Natural killer cell treated with Interleukin-12 subunit alpha and Interleukin-12 subunit beta and Interleukin-15 and Interleukin-18, amount 100 ng/mL, for 72 hours (primary cell): ENCODE results near the gene ARL8B. TPM values are rescaled to one million over a fixed set of nuclear protein-coding genes. Genes with fewer than 3 reads are reported as not detected.
"Not testable (repeated sequence)": the region's sequence is repeated elsewhere in the genome, so short reads cannot be mapped to it uniquely, and the experiment has no call there.

Experiments used
- ATAC-seq, 2 donors: fragments of 150-1000 bp; cut with Tn5 transposase in 1 of 2; sonication (Bioruptor Pico), chemical (Tn5 transposase) in 1 of 2; 2 replicates each; pipeline ENCODE4 v1.10.0; 2021
- DNase-seq: peaks from one replicate; pipeline ENCODE4 v3.0.0; 2022; ENCODE audit warnings: low spot score
- H3K27ac Mint-ChIP-seq, 2 donors: 1 replicate in 1 of 2; 2 replicates in 1 of 2; pipeline ENCODE4 v1.8.0; 2022; ENCODE audit warnings: mixed read lengths in 2 of 2, mild to moderate bottlenecking in 1 of 2, moderate library complexity in 1 of 2
- H3K27me3 Mint-ChIP-seq, 2 donors: 1 replicate in 1 of 2; 2 replicates in 1 of 2; pipeline ENCODE4 v1.8.0; 2022; ENCODE audit warnings: mixed read lengths in 2 of 2
- H3K36me3 Mint-ChIP-seq: one replicate; pipeline ENCODE4 v1.8.0; 2022; ENCODE audit warnings: mixed read lengths
- H3K4me1 Mint-ChIP-seq, 2 donors: 1 replicate in 1 of 2; 2 replicates in 1 of 2; pipeline ENCODE4 v1.8.0; 2022; ENCODE audit warnings: low read depth in 2 of 2, mixed read lengths in 2 of 2, mild to moderate bottlenecking in 1 of 2
- H3K4me3 Mint-ChIP-seq: one replicate; pipeline ENCODE4 v1.8.0; 2022; ENCODE audit warnings: mixed read lengths
- H3K9me3 Mint-ChIP-seq: 2 replicates; pipeline ENCODE4 v1.8.0; 2022; ENCODE audit warnings: mixed read lengths
- total RNA-seq, 2 donors: library from RNA; stranded (reverse); gene quantifications; one replicate each; pipeline ENCODE4 v1.2.3, GENCODE V29; 2022

The ARL8B gene
- total RNA-seq, 2 donors from 2014 or later: 77.4 to 80.4 TPM

DNA sequence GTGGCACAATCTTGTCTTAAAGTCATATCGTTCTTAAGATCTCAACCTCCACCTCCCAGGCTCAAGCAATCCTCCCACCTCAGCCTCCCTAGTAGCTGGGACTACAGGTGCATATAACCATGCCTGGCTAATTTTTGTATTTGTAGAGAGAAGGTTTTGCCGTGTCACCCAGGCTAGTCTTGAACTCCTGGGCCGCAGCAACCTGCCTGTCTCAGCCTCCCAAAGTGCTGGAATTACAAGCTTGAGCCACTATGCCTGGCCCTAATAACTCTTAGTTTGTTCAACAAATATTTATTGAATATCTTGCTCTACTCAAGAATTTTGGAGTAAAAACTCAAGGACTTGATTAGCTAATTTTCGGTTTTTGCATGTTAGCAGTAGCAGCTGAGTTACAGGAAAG is 46.0 kb downstream of the ARL8B start:
- no peaks in the 10 kb centered on the region for H3K9me3 Mint-ChIP-seq
- ATAC-seq: no peak
- no peak for DNase-seq
- H3K4me1 Mint-ChIP-seq: peaks cover 28 to 32% of the 10 kb centered on the region in 2 donors
- H3K36me3 Mint-ChIP-seq: peaks cover 5% of the 10 kb centered on the region
- no peak overlapping the region for H3K4me3 Mint-ChIP-seq
- H3K27ac Mint-ChIP-seq: no peak overlapping the region
- H3K27me3 Mint-ChIP-seq: no peaks in the 10 kb centered on the region

- peak overlapping the region; percentile 14 to 18 for H3K27ac Mint-ChIP-seq
- ATAC-seq (no peak), DNase-seq (no peak)
- no peaks in the 10 kb centered on the region for H3K27me3 Mint-ChIP-seq
- peaks cover 21 to 29% of the 10 kb centered on the region in 2 donors for H3K4me1 Mint-ChIP-seq
- no peak overlapping the region for H3K4me3 Mint-ChIP-seq
- peaks cover 6% of the 10 kb centered on the region for H3K36me3 Mint-ChIP-seq
- no peaks in the 10 kb centered on the region for H3K9me3 Mint-ChIP-seq
Measured at GRCh38 chr3:5169807-5170206, 47.7 kb downstream of the ARL8B start.

GRCh38 chr3:5170975-5171374 is 48.9 kb downstream of the ARL8B start:
- H3K4me1 Mint-ChIP-seq: peaks cover 18 to 19% of the 10 kb centered on the region in 2 donors
- no peak overlapping the region for H3K27ac Mint-ChIP-seq
- H3K27me3 Mint-ChIP-seq: no peaks in the 10 kb centered on the region
- H3K9me3 Mint-ChIP-seq: no peaks in the 10 kb centered on the region
- DNase-seq: no peak
- no peak overlapping the region for H3K4me3 Mint-ChIP-seq
- H3K36me3 Mint-ChIP-seq: peaks cover 6% of the 10 kb centered on the region
- ATAC-seq: no peak

GRCh38 chr3:5172018-5172417 is 49.9 kb downstream of the ARL8B start:
- DNase-seq (no peak), ATAC-seq (no peak)
- H3K36me3 Mint-ChIP-seq: peaks cover 6% of the 10 kb centered on the region
- H3K4me1 Mint-ChIP-seq: peaks cover 12 to 13% of the 10 kb centered on the region in 2 donors
- no peak overlapping the region for H3K27ac Mint-ChIP-seq
- H3K27me3 Mint-ChIP-seq: no peaks in the 10 kb centered on the region
- no peaks in the 10 kb centered on the region for H3K9me3 Mint-ChIP-seq
- no peak overlapping the region for H3K4me3 Mint-ChIP-seq

DNA sequence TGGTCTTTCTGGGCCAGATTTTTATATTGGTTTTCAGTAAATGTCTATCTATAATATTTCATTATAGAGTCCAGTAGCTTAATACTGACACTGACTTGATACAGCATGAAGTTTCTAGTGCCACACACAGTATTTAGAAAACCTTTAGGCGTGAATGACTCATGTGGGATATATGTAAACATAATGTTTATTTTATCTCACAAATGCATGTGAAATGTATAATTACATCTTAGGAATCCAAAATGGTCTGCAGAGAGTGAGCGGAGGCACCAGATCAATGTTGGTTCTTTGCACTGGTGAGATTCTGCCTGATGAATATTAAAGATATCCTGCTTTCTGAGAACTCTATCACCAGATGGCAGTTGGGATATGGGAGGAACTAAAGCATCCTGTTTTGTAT is 56.9 kb downstream of the ARL8B start:
- H3K4me1 Mint-ChIP-seq, DNase-seq, ATAC-seq, H3K9me3 Mint-ChIP-seq, H3K4me3 Mint-ChIP-seq, H3K36me3 Mint-ChIP-seq, H3K27ac Mint-ChIP-seq, H3K27me3 Mint-ChIP-seq: not testable (repeated sequence)

GRCh38 chr3:5181469-5182141 is 59.5 kb downstream of the ARL8B start:
- Mint-ChIP-seq H3K9me3 (no peaks in the 10 kb centered on the region), H3K27ac (no peak overlapping the region), H3K27me3 (no peaks in the 10 kb centered on the region), H3K36me3 (peaks cover 7% of the 10 kb centered on the region), H3K4me3 (no peak overlapping the region), H3K4me1 (peaks cover 8 to 11% of the 10 kb centered on the region in 2 donors)
- ATAC-seq (no peak), DNase-seq (no peak)

DNA sequence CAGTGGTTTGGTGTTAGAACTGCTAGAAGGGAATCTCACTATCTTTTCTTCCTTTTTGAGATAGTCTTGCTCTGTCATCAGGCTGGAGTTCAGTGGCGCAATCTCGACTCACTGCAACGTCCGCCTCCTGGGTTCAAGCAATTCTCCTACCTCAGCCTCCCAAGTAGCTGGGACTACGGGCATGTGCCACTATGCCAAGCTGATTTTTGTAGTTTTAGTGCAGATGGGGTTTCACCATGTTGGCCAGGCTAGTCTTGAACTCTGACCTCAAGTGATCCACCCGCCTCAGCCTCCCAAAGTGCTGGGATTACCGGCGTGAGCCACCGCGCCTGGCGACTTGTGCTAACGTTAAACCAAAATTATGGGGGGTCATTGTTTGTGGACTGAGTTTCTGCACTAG is 61.6 kb downstream of the ARL8B start:
- not testable (repeated sequence) for H3K27me3 Mint-ChIP-seq, H3K27ac Mint-ChIP-seq, H3K9me3 Mint-ChIP-seq, H3K36me3 Mint-ChIP-seq, DNase-seq, H3K4me3 Mint-ChIP-seq, ATAC-seq
- peaks cover 16 to 17% of the 10 kb centered on the region in 2 donors for H3K4me1 Mint-ChIP-seq

DNA sequence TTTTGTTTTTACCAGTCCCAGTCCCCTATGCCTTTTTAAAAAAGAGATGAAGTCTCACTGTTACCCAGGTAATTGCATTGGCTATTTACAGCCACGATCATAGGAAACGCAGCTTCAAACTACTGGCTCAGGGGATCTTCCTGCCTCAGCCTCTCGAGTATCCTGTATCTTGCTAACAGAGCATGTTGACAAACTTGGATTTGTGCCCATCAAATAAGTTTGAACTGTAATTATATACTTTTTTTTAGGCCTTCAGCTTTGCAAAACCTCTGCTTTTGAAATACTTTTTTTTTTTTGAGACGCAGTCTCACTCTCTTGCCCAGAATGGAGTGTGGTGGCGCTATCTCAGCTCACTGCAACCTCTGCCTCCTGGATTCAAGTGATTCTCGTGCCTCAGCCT is 62.4 kb downstream of the ARL8B start:
- Mint-ChIP-seq H3K36me3 (peaks cover 5% of the 10 kb centered on the region), H3K27ac (no peak overlapping the region), H3K4me1 (peaks cover 21 to 22% of the 10 kb centered on the region in 2 donors), H3K4me3 (no peak overlapping the region), H3K9me3 (no peaks in the 10 kb centered on the region), H3K27me3 (no peaks in the 10 kb centered on the region)
- DNase-seq (no peak), ATAC-seq (no peak)

DNA sequence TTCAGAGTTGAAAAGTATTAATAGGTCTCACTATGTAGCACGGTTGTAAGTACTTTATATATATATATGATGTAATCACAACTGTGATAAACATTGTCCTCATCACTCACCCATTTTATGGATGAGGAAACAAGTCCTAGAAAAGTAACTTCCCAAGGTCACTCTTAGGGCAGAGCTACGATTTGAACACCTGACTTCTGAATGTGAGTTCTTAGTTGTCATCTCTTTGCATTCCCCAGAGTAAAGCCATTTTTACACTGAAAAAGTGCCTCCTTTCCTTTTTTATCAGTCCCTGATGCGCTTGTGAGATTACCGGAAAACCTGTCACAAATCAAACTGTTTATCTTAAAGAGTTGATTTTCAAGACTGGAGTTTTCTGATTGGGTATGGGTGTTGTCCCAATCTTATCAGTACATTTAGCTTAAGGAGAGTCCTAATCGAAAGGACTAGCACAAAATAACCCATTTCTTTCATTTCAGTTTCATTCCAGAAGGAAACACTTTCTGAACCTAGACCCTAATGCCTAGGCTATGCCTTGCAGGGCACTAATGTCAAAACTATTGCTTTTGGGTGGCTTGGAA is 63.1 kb downstream of the ARL8B start:
- Mint-ChIP-seq H3K27me3 (no peaks in the 10 kb centered on the region), H3K9me3 (no peaks in the 10 kb centered on the region), H3K4me3 (no peak overlapping the region), H3K4me1 (peaks cover 23 to 29% of the 10 kb centered on the region in 2 donors), H3K27ac (no peak overlapping the region), H3K36me3 (peaks cover 8% of the 10 kb centered on the region)
- no peak for ATAC-seq
- no peak for DNase-seq

DNA sequence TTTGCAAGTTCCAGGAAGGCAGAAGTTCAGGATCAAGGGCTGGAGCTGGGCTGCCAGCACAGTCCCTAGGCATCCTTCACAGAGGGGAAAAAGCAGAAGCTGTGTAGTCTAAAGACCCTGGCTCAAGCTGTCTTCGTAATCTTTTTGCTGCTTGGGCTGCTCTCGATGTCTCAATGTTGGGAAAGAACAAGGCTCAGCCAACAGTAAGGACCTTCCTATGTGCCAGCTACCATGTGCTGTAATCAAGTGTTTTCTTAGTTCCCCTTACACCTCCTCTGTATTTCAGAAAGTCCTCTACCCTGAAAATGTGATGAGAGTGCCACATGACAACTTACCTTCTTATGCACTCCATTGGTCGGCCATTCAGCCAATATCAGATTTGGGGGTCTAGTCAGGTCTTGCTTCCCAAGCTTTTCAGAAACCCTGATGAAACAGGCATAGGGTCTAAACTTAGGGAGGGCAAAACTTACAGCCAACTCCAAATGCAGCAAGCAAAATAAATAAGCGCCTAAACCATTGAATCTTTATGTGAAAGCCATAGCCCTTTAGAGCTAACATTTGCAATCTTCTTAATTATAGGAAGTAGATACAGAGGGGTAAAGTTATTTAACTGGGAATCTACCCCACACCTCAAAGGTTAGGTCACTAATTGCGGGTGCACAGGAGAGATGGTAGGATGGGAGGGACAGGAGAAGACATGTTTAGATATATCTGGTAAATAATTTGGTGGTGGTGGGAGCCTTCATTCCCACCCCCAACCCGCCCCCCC is 64.2 kb downstream of the ARL8B start:
- Mint-ChIP-seq H3K4me1 (peaks cover 28 to 34% of the 10 kb centered on the region in 2 donors), H3K4me3 (peak overlapping the region; percentile 100), H3K27me3 (no peaks in the 10 kb centered on the region), H3K36me3 (peaks cover 11% of the 10 kb centered on the region), H3K9me3 (no peaks in the 10 kb centered on the region), H3K27ac (peak overlapping the region; percentile 45 to 52)
- no peak for DNase-seq
- no peak for ATAC-seq

DNA sequence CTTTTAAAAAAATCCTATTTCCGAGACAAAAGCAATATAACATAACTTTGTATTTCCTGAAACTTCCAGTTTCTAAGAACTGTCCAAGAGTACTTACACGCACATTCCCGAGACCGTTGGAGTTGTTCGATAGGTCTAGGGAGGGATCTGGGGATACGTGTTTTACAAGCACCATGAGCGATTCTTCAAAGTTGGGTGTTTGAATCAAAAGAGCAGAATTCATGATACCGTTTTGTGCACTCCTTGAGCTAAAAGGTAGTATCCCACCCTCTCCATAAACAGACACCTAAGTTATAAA is 64.7 kb downstream of the ARL8B start:
- Mint-ChIP-seq H3K9me3 (no peaks in the 10 kb centered on the region), H3K27ac (peak overlapping the region; percentile 82 to 87), H3K4me3 (peak overlapping the region; percentile 100), H3K27me3 (no peaks in the 10 kb centered on the region), H3K4me1 (peaks cover 30 to 39% of the 10 kb centered on the region in 2 donors), H3K36me3 (peaks cover 11% of the 10 kb centered on the region)
- DNase-seq: no peak
- no peak for ATAC-seq

GRCh38 chr3:5187156-5187919 is 65.2 kb downstream of the ARL8B start, which contains the start of gene EDEM1:
Gene EDEM1 (plus strand): TSS chr3:5187707. CDS start chr3:5187806, 99 bp downstream.
- DNase-seq: peak; percentile 97
- Mint-ChIP-seq H3K36me3 (peaks cover 11% of the 10 kb centered on the region), H3K9me3 (no peaks in the 10 kb centered on the region), H3K27ac (peak within 1 kb of the TSS; percentile 97 to 98), H3K4me1 (peaks cover 36 to 44% of the 10 kb centered on the region in 2 donors), H3K4me3 (peak within 1 kb of the TSS; percentile 100), H3K27me3 (no peaks in the 10 kb centered on the region)
- ATAC-seq: peak; percentile 97 to 98

- no peaks in the 10 kb centered on the region for H3K27me3 Mint-ChIP-seq
- no peaks in the 10 kb centered on the region for H3K9me3 Mint-ChIP-seq
- ATAC-seq: peak; percentile 53 to 62
- peak overlapping the region; percentile 100 for H3K4me3 Mint-ChIP-seq
- peak overlapping the region; percentile 97 to 98 for H3K27ac Mint-ChIP-seq
- peaks cover 11% of the 10 kb centered on the region for H3K36me3 Mint-ChIP-seq
- H3K4me1 Mint-ChIP-seq: peaks cover 42 to 51% of the 10 kb centered on the region in 2 donors
- peak; percentile 77 for DNase-seq
Measured at GRCh38 chr3:5187920-5188418, 65.9 kb downstream of the ARL8B start.
